ENCODE data around the gene FOXL3.

The FOXL3 gene

DNA sequence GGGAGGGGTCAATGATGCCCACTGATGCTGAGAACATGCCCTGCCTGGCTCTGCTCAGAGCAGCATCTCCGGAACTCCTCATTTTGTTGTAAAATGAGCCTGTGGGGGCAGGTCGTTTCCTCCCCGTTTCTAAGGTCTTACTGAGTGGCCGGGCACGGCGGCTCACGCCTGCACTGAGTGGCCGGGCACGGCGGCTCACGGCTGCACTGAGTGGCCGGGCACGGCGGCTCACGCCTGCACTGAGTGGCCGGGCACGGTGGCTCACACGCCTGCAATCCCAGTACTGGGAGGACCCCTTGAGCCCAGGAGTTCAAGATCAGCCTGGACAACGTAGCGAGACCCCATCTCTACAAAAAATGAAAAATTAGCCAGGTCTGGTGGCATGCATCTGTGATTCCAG lies 39.0 kb upstream of the FOXL3 start:
- TF ChIP-seq, protein P1, sequence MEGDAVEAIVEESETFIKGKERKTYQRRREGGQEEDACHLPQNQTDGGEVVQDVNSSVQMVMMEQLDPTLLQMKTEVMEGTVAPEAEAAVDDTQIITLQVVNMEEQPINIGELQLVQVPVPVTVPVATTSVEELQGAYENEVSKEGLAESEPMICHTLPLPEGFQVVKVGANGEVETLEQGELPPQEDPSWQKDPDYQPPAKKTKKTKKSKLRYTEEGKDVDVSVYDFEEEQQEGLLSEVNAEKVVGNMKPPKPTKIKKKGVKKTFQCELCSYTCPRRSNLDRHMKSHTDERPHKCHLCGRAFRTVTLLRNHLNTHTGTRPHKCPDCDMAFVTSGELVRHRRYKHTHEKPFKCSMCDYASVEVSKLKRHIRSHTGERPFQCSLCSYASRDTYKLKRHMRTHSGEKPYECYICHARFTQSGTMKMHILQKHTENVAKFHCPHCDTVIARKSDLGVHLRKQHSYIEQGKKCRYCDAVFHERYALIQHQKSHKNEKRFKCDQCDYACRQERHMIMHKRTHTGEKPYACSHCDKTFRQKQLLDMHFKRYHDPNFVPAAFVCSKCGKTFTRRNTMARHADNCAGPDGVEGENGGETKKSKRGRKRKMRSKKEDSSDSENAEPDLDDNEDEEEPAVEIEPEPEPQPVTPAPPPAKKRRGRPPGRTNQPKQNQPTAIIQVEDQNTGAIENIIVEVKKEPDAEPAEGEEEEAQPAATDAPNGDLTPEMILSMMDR (IDR thresholded peaks at IDR 0.05; ENCODE audit: control insufficient read depth, insufficient read depth, low read depth, low read length, missing control alignments) = no peak
- DNase-seq (ENCODE audit: low read depth) = no peak
- no peak overlapping the region for H3K4me3 ChIP-seq (ENCODE audit: control insufficient read depth, low read depth, low read length)

DNA sequence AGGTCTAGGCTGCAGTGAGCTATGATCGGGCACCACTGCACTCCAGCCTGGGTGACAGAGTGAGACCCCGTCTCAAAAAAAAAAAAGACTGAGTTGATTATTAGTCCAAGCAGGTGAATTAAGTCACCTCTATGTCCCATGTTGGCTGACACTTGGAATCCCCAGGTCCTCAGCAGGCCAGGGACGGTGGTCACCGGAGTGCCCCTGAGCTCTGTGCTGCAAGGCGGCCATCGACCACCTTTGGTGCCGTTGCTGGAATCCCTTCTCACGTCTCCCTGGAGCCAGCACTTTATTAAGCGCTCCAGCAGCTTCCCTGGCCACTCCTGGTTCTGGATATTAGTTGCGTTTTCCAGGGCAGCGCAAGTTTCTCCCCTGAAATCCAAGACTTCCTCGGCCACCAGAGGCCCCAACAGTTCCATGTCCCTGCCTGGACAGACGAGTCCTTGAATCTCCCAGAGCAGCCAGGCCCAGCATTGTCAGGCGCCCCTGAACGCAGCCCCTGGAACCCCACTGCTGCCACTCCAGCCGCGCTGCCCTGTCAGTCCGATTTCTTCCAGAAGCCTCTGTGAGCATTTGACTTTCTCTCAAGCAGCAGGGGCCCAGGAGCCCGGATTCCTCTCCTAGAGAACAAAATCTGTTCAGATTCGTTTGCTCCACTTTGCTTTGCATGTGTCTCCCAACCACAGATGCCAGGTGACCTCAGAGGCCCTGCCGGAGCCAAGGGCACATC lies 38.4 kb upstream of the FOXL3 start:
- no peak overlapping the region for H3K4me3 ChIP-seq (ENCODE audit: control insufficient read depth, low read depth, low read length)
- TF ChIP-seq, protein P1 (IDR thresholded peaks at IDR 0.05; ENCODE audit: control insufficient read depth, insufficient read depth, low read depth, low read length, missing control alignments) = no peak
- no peak for DNase-seq (ENCODE audit: low read depth)

DNA sequence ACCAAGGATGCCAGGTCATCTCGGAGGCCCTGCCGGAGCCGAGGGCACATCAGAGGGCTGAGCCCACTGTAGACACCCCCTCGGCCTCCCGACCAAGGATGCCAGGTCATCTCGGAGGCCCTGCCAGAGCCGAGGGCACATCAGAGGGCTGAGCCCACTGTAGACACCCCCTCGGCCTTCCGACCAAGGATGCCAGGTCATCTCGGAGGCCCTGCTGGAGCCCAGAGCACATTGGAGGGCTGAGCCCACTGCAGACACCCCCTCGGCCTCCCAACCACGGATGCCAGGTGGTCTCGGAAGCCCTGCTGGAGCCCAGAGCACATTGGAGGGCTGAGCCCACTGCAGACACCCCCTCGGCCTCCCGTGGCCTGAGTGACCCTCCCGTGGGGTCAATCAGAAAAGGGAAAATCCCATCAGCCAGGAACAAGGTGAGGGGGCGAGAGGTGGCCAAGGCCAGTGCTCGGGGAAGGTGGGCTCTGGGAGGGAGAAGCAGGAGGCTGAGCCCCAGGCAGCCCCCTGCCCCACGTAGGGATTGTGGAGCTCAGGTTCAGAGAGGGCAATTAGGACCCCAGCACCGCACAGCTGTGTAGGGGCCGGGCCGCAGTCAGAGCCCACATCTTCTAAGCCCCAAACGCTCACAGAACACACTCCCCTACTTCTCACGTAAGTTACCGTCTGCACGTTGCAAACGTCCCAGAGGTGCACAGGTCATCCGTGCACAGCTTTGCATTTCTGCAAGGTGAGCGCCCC lies 37.6 kb upstream of the FOXL3 start:
- TF ChIP-seq, protein P1 (IDR thresholded peaks at IDR 0.05; ENCODE audit: control insufficient read depth, insufficient read depth, low read depth, low read length, missing control alignments) = no peak
- H3K4me3 ChIP-seq (ENCODE audit: control insufficient read depth, low read depth, low read length) = no peak overlapping the region
- DNase-seq (ENCODE audit: low read depth) = no peak

DNA sequence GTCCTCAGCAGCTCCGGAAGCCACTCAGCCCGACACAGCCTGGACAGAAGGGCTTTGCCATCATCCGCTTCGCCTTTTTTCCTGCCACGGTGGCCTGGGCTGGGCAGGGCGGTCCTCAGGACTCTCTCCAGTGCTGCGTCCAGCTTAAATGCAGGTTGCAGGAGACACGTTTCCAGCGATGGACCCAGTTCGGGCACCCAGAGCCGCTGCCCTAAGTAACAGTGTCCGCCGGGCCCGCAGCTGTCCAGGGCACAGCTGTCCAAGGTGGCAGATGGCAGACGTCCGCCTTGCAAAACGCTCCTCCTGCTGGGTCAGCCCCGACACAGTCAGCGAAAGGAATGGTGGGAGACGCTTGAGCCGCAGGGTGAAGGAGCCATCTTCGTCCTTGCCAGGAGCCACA lies 37.0 kb upstream of the FOXL3 start:
- TF ChIP-seq, protein P1 (IDR thresholded peaks at IDR 0.05; ENCODE audit: control insufficient read depth, insufficient read depth, low read depth, low read length, missing control alignments) = no peak
- DNase-seq (ENCODE audit: low read depth) = no peak
- H3K4me3 ChIP-seq (ENCODE audit: control insufficient read depth, low read depth, low read length) = no peak overlapping the region

DNA sequence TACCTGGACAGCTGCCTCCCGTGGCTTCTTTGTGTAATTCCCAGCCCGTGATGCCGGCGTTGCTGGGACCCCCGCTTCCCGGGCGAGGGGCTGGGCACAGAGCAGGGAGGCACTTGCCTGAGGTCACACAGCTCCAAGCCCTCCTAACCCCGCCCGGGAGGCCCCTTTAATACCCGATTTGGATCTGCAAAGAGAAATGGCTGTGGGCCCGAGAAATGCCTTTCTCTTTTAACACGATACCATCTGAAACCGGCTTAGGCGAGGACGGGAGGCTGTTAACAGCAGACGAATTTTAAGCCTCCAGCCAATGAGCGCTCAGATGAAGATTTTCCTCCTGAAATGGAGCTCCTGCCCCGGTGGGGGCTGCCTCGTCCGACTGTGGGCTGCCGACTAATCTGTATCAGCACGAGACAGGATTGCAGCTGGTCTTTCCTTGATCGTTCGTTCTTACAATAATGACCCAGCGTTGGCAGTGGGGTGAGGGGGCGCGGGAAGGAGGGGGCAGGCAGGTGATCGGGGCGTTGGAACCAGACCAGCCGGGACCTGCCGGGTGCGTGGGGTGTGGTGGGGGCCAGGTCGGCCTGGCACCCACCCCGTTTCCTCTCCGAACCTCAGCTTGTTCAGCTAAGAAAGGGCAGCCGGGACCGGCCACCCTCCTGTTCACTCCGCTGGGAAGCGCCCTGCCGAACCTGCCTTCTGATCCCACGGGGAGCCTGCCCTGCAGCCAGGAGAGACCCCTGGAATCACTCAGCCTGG lies 36.2 kb upstream of the FOXL3 start:
- TF ChIP-seq, protein P1 (IDR thresholded peaks at IDR 0.05; ENCODE audit: control insufficient read depth, insufficient read depth, low read depth, low read length, missing control alignments) = no peak
- no peak for DNase-seq (ENCODE audit: low read depth)

DNA sequence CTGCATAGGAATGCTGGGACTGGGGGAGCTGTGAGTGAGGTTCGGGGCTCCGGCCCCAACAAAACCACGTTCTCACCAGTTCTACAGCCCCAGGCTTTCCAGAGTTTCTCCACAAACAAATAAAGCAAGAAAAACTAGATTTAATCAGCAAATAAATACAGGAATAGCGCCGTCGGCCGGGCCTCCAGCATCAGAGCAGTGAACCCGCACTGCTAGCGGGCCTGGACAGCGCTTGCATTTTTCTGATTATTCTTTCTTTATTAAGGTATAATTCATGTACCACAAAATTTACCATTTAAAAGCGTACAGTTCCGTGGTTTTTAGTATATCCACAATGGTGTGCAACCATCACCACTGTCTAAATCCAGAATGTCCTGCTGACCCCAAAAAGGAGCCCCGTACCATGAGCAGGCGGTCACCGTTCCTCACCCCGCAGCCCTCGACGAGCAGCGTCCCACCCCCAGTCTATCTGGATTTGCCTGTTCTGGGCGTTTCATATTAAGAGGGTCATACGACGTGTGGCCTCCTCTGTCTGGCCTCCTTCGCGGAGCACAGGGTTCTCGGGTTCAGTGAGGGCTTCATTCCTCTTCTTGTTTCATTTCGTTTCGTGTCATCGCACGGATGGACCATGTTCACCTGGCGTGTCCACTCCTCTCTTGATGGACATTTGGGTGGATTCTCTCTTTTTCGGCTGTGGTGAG lies 35.5 kb upstream of the FOXL3 start:
- TF ChIP-seq, protein P1 (IDR thresholded peaks at IDR 0.05; ENCODE audit: control insufficient read depth, insufficient read depth, low read depth, low read length, missing control alignments) = no peak
- H3K4me3 ChIP-seq (ENCODE audit: control insufficient read depth, low read depth, low read length) = no peak overlapping the region
- no peak for DNase-seq (ENCODE audit: low read depth)

More for the DNA sequence above, 36.2 kb upstream of the FOXL3 start:
- no peak overlapping the region for H3K4me3 ChIP-seq (ENCODE audit: control insufficient read depth, low read depth, low read length)
